ENCODE results near the gene KLF13.

DNA sequence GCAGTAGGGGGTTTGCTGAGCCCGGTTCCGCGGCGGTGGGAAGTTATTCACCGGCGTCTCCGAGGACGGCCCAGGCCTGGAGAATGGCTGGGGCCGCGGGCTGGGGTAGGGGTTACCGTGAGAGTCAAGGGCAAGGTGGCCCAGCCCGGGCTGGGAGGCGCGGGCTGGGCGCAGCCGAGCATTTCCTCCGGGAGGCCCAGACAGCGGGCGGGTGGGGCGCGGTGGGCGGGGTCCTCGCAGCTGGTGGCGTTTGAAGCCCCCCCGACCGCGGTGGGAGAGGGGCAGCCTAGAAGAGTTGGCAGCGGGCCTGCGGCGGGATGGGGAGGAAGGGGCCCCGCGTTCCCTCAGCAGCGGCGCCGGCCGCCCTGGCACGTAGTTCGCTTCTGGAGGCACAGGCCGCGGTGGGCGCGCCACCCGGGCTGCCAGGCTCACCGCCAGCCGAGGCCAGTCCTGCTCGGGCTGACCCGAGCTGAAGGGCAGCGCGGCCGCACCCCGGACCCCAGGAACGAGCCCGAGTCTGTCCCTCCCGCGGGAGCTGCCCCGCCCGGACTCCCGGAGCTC lies 960 bp upstream of the KLF13 start:
- TF ChIP-seq, protein P1, sequence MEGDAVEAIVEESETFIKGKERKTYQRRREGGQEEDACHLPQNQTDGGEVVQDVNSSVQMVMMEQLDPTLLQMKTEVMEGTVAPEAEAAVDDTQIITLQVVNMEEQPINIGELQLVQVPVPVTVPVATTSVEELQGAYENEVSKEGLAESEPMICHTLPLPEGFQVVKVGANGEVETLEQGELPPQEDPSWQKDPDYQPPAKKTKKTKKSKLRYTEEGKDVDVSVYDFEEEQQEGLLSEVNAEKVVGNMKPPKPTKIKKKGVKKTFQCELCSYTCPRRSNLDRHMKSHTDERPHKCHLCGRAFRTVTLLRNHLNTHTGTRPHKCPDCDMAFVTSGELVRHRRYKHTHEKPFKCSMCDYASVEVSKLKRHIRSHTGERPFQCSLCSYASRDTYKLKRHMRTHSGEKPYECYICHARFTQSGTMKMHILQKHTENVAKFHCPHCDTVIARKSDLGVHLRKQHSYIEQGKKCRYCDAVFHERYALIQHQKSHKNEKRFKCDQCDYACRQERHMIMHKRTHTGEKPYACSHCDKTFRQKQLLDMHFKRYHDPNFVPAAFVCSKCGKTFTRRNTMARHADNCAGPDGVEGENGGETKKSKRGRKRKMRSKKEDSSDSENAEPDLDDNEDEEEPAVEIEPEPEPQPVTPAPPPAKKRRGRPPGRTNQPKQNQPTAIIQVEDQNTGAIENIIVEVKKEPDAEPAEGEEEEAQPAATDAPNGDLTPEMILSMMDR (IDR thresholded peaks at IDR 0.05; ENCODE audit: low read depth, low read length): no peak
- no peak for TF ChIP-seq EZH2phosphoT487 (IDR thresholded peaks at IDR 0.05; ENCODE audit: low read depth)
